Astrocyte (in vitro differentiated cells and primary cell): ENCODE measurements around the gene PROSER2.

Experiments used
- EZH2 ChIP-seq: IDR thresholded peaks from 2 replicates; pipeline ENCODE4 v1.6.1; 2012; ENCODE audit warnings: mild to moderate bottlenecking, low read length, inconsistent platforms; ENCODE audit not compliant: insufficient read depth
- TF ChIP-seq, protein P1 (sequence below): IDR thresholded peaks from 2 replicates; pipeline ENCODE4 v1.5.1; 2011; ENCODE audit warnings: low read depth, mild to moderate bottlenecking, inconsistent platforms, low read length, moderate library complexity; ENCODE audit not compliant: insufficient read depth

DNA sequence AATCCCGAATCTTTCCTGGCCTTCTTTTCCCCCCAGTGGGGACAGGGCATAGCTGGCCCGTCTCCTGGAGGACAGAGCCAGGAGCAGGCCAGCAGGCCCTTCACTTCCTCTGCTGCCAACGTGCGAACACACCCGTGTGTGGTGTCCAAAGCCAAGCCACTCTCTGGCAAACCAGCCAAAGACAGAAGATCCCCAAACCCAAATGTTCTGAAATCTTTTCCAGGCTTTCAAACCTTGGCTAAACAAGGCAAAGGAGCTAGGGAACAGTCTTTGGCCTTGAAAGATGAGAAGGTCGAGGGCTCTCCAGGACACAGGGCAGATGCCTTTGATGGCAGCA lies 63.0 kb downstream of the PROSER2 start:
- TF ChIP-seq, protein P1, sequence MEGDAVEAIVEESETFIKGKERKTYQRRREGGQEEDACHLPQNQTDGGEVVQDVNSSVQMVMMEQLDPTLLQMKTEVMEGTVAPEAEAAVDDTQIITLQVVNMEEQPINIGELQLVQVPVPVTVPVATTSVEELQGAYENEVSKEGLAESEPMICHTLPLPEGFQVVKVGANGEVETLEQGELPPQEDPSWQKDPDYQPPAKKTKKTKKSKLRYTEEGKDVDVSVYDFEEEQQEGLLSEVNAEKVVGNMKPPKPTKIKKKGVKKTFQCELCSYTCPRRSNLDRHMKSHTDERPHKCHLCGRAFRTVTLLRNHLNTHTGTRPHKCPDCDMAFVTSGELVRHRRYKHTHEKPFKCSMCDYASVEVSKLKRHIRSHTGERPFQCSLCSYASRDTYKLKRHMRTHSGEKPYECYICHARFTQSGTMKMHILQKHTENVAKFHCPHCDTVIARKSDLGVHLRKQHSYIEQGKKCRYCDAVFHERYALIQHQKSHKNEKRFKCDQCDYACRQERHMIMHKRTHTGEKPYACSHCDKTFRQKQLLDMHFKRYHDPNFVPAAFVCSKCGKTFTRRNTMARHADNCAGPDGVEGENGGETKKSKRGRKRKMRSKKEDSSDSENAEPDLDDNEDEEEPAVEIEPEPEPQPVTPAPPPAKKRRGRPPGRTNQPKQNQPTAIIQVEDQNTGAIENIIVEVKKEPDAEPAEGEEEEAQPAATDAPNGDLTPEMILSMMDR, result no peak
- TF ChIP-seq EZH2, result no peak
